Measurements from ENCODE around the gene PSMC5. TPM values are rescaled to one million over a fixed set of nuclear protein-coding genes. Genes with fewer than 3 reads are reported as not detected.
A peak's percentile ranks its signal among the peaks of the same experiment; 100 is the strongest.

Gene PSMC5
- total RNA-seq, 6 experiments from 2014 or later, result 156 to 206 (median 179) TPM

DNA sequence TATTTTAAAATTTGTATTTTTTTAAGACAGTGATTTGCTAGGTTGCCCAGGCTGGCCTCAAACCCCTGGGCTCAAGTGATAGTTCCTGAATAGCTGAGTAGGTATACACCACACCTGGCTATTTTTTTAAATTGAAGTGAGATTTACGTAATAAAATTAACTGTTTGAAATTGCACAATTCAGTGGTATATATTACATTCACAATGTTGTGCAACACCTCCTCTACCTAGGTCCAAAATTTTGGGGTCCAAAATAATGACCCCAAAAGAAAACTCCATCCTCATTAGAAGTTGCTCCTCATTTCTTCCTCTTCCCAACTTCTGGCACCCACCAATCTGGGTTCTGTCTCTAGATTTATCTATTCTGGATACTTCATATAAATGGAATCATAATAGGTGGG is 18.3 kb downstream of the PSMC5 start:
- DNase-seq, result no peak
- Mint-ChIP-seq H3K27me3 (ENCODE audit: insufficient read depth) (peaks cover 10% of the 10 kb centered on the region), H3K9me3 (peaks cover 9% of the 10 kb centered on the region), H3K27ac (no peak overlapping the region), H3K4me3 (no peak overlapping the region), H3K4me1 (ENCODE audit: low read depth) (peaks cover 24% of the 10 kb centered on the region), H3K36me3 (ENCODE audit: low read depth) (peaks cover 7% of the 10 kb centered on the region; the same call in 1 of the 2 replicates)
- TF ChIP-seq, protein P1, sequence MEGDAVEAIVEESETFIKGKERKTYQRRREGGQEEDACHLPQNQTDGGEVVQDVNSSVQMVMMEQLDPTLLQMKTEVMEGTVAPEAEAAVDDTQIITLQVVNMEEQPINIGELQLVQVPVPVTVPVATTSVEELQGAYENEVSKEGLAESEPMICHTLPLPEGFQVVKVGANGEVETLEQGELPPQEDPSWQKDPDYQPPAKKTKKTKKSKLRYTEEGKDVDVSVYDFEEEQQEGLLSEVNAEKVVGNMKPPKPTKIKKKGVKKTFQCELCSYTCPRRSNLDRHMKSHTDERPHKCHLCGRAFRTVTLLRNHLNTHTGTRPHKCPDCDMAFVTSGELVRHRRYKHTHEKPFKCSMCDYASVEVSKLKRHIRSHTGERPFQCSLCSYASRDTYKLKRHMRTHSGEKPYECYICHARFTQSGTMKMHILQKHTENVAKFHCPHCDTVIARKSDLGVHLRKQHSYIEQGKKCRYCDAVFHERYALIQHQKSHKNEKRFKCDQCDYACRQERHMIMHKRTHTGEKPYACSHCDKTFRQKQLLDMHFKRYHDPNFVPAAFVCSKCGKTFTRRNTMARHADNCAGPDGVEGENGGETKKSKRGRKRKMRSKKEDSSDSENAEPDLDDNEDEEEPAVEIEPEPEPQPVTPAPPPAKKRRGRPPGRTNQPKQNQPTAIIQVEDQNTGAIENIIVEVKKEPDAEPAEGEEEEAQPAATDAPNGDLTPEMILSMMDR (IDR thresholded peaks at IDR 0.05), result no peak

DNA sequence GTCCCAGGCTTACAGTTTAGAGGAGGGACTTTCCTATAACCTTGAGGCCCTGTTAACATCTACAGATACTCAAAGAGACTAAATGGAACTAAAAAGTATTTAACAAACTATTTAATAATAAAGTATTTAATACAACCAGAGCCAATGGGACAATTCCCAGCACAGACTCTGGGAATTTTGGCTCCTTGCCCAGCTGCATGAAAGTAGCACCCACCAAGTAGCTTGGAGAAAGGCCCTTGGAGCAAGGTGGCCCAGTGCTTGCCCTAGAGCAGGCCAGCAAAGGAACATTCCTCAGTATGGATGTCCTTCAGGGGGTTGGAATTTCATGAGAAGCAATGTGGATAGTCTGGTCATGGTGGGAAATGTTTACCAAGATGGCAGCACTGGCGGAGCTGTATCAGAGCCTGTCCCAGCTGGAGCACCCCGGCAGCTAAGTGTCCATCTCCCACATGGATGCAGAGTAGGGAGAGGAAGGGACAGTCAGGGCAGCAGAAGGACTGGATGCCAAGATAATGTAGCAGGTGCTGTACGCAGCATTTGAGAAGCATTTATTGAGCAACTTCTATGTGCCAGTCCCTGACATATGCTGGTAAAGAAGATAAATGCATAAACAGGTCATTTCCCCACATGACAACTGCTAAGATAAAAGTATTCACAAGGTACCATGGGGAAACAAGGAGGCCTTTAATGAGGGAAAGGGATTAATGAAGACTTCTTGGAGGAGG is 20.5 kb downstream of the PSMC5 start:
- peaks cover 9% of the 10 kb centered on the region for H3K9me3 Mint-ChIP-seq
- no peak overlapping the region for H3K27ac Mint-ChIP-seq
- peaks cover 14% of the 10 kb centered on the region for H3K4me1 Mint-ChIP-seq (ENCODE audit: low read depth)

DNA sequence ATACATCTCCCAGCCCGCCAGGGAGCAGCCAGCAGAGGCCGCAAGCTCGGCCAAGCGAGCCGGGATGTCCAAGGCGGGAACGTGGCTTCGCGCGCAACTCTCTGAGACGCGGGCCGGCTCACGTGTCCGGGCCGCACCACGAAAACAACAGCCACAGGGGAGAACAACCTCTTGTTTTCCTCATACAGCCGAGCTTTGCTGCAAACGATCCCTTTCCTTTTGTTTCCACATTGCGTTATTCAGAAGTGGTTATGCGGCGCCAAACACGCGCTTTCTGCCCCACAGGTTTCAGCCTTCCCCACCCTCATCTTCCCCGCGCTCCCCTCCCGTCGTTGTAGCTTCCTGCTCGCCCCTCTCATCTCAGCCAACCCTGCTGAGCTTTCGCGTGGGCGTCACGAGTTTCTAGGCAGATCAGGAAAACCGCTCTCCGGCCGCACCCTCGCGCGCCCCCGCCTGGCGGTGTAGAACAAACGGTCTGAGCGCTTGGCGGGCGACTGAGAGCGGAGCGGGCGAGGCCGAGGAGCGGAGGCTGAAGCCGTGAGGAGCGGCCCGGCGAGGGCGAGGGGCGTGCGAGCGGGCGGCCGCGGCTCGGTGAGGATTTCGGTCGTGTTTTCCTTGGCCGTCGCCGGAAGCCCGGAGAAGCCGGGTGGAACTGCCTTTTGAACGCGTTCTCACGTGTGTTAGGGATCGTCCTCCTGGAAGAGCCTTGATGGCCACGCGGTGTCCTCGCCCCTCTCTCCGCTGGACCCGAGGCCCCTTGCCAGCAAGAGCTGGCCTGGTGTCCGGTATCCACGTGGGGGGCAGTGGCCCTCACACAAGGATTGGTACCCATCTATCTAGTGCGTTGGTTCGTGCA is 21.8 kb downstream of the PSMC5 start:
- H3K9me3 Mint-ChIP-seq, result peaks cover 9% of the 10 kb centered on the region
- TF ChIP-seq, protein P1 (IDR thresholded peaks at IDR 0.05), result peak; percentile 61
- peak; percentile 50 for DNase-seq
- H3K27me3 Mint-ChIP-seq (ENCODE audit: insufficient read depth), result peaks cover 13% of the 10 kb centered on the region
- H3K4me3 Mint-ChIP-seq, result peak overlapping the region; percentile 65
- peaks cover 7% of the 10 kb centered on the region for H3K4me1 Mint-ChIP-seq (ENCODE audit: low read depth)
- H3K36me3 Mint-ChIP-seq (ENCODE audit: low read depth), result peaks cover 7% of the 10 kb centered on the region; the same call in 1 of the 2 replicates
- peak overlapping the region; percentile 26; the same call in 1 of the 2 replicates for H3K27ac Mint-ChIP-seq

More for the DNA sequence above, 20.5 kb downstream of the PSMC5 start:
- H3K27me3 Mint-ChIP-seq (ENCODE audit: insufficient read depth), result peaks cover 13% of the 10 kb centered on the region
- DNase-seq, result no peak
- peaks cover 7% of the 10 kb centered on the region; the same call in 1 of the 2 replicates for H3K36me3 Mint-ChIP-seq (ENCODE audit: low read depth)
- TF ChIP-seq, protein P1 (IDR thresholded peaks at IDR 0.05), result no peak
- no peak overlapping the region for H3K4me3 Mint-ChIP-seq

DNA sequence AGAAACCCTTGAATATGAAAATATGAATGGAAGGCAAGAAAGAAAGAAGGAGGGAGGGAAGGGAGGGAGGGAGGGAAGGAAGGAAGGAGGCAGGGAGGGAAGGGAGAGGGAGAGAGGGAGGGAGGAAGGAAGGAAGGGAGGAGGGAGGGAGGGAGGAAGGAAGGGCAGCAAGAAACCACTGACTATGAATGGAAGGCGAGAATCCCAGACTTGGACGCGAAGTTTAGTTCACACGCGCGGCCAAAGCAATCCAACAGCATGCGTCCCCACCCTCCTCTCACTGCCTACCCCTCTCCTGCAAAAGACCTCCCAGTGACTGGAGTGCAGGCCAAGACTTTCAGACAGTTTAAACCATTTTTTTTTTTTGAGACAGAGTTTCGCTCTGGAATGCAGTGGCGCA is 23.2 kb downstream of the PSMC5 start:
- H3K27me3 Mint-ChIP-seq (ENCODE audit: insufficient read depth), result peaks cover 18% of the 10 kb centered on the region
- H3K4me3 Mint-ChIP-seq, result no peak overlapping the region
- no peak overlapping the region for H3K27ac Mint-ChIP-seq
- TF ChIP-seq, protein P1 (IDR thresholded peaks at IDR 0.05), result no peak
- H3K4me1 Mint-ChIP-seq (ENCODE audit: low read depth), result peaks cover 5% of the 10 kb centered on the region
- H3K36me3 Mint-ChIP-seq (ENCODE audit: low read depth), result peaks cover 7% of the 10 kb centered on the region; the same call in 1 of the 2 replicates
- DNase-seq, result no peak
- H3K9me3 Mint-ChIP-seq, result peaks cover 9% of the 10 kb centered on the region

DNA sequence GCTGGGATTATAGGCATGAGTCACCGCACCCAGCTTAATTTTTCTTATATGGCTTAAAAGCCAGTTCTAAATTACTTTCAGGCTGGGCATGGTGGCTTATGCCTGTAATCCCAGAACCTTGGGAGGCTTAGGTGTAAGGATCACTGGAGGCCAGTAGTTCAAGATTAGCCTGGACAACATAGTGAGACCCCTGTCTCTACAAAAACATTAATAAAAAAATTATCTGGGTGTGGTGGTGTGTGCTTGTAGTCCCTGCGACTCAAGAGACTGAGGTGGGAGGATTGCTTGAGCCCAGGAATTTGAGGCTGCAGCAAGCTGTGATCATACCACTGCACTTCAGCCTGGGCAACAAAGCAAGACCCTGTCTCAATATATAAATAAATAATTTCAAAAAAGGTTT is 26.0 kb downstream of the PSMC5 start:
- peaks cover 5% of the 10 kb centered on the region for H3K9me3 Mint-ChIP-seq
- no peak overlapping the region for H3K4me3 Mint-ChIP-seq
- peaks cover 1% of the 10 kb centered on the region; the same call in 1 of the 2 replicates for H3K36me3 Mint-ChIP-seq (ENCODE audit: low read depth)
- H3K4me1 Mint-ChIP-seq (ENCODE audit: low read depth), result peaks cover 5% of the 10 kb centered on the region
- H3K27ac Mint-ChIP-seq, result no peak overlapping the region
- DNase-seq, result no peak
- H3K27me3 Mint-ChIP-seq (ENCODE audit: insufficient read depth), result peaks cover 28% of the 10 kb centered on the region
- TF ChIP-seq, protein P1 (IDR thresholded peaks at IDR 0.05), result no peak

All from HFFc6 (cell line).